MM.1S (cell line): ENCODE measurements around the gene NPC1.

Experiments
- DNase-seq: peaks from one replicate; pipeline ENCODE4 v3.0.0-alpha.2; 2015
- H2AFZ ChIP-seq: fragments of 300-600 bp; sonication (generic); 2 replicates; pipeline ENCODE4 v1.6.0; 2016; ENCODE audit warnings: antibody characterized with exemption, low read length
- H3F3A ChIP-seq: fragments of 300-600 bp; sonication (generic); 2 replicates; pipeline ENCODE4 v1.6.1; 2016; ENCODE audit warnings: mild to moderate bottlenecking, antibody characterized with exemption, low read length, moderate library complexity, mixed read lengths; ENCODE audit not compliant: insufficient read depth
- H3K27ac ChIP-seq: fragments of 300-600 bp; sonication (generic); 2 replicates; pipeline ENCODE4 v1.5.1; 2016; ENCODE audit warnings: mild to moderate bottlenecking, low read length
- H3K27me3 ChIP-seq: fragments of 300-600 bp; sonication (generic); replicated peaks from 2 replicates; pipeline ENCODE4 v1.6.0; 2016; ENCODE audit warnings: low read length; ENCODE audit not compliant: insufficient read depth
- H3K36me3 ChIP-seq: fragments of 300-600 bp; sonication (generic); replicated peaks from 2 replicates; pipeline ENCODE4 v1.6.1; 2016; ENCODE audit warnings: mild to moderate bottlenecking, low read length, mixed read lengths; ENCODE audit not compliant: insufficient read depth
- H3K4me1 ChIP-seq: fragments of 300-600 bp; sonication (generic); 2 replicates; pipeline ENCODE4 v1.6.1; 2016; ENCODE audit warnings: low read length, mixed read lengths
- H3K4me2 ChIP-seq: fragments of 300-600 bp; sonication (generic); 2 replicates; pipeline ENCODE4 v1.6.0; 2016; ENCODE audit warnings: low read depth, low read length
- H3K4me3 ChIP-seq: fragments of 300-600 bp; sonication (generic); 2 replicates; pipeline ENCODE4 v1.5.1; 2016; ENCODE audit warnings: low read length, mixed read lengths
- H3K79me2 ChIP-seq: fragments of 300-600 bp; sonication (generic); 2 replicates; pipeline ENCODE4 v1.6.1; 2016; ENCODE audit warnings: mixed run types, low read length, mixed read lengths
- H3K9ac ChIP-seq: fragments of 300-600 bp; sonication (generic); 2 replicates; pipeline ENCODE4 v1.6.1; 2016; ENCODE audit warnings: low read length, mixed read lengths
- H3K9me2 ChIP-seq: fragments of 300-600 bp; sonication (generic); replicated peaks from 2 replicates; pipeline ENCODE4 v1.6.1; 2016; ENCODE audit warnings: mild to moderate bottlenecking, low read length, mixed read lengths; ENCODE audit not compliant: insufficient read depth
- H3K9me3 ChIP-seq: fragments of 300-600 bp; sonication (generic); replicated peaks from 2 replicates; pipeline ENCODE4 v1.6.1; 2016; ENCODE audit warnings: mild to moderate bottlenecking, low read length, mixed read lengths; ENCODE audit not compliant: insufficient read depth
- H4K20me1 ChIP-seq: fragments of 300-600 bp; sonication (generic); 2 replicates; pipeline ENCODE4 v1.6.1; 2016; ENCODE audit warnings: mild to moderate bottlenecking, low read length, moderate library complexity, mixed read lengths; ENCODE audit not compliant: insufficient read depth
- EZH2 ChIP-seq: fragments of 300-600 bp; sonication (generic); optimal IDR thresholded peaks from 2 replicates; pipeline ENCODE3; 2017; ENCODE audit warnings: low read depth, mild to moderate bottlenecking, antibody characterized with exemption, low read length, mixed read lengths
- EZH2phosphoT487 ChIP-seq: fragments of 300-600 bp; sonication (generic); IDR thresholded peaks from 2 replicates; pipeline ENCODE4 v1.6.1; 2018; ENCODE audit warnings: antibody characterized with exemption, low read length
- TF ChIP-seq, protein P1 (sequence below): fragments of 300-600 bp; sonication (generic); IDR thresholded peaks from 2 replicates; pipeline ENCODE4 v1.5.1; 2016; ENCODE audit warnings: antibody characterized with exemption, low read length, mixed read lengths

Gene NPC1

GRCh38 chr18:23605941-23606340 is 19.6 kb upstream of the NPC1 start:
- Histone ChIP-seq H2AFZ (no peak overlapping the region), H3K27ac (no peak overlapping the region)
- TF ChIP-seq EZH2 (no peak), EZH2phosphoT487 (no peak)
- TF ChIP-seq, protein P1, sequence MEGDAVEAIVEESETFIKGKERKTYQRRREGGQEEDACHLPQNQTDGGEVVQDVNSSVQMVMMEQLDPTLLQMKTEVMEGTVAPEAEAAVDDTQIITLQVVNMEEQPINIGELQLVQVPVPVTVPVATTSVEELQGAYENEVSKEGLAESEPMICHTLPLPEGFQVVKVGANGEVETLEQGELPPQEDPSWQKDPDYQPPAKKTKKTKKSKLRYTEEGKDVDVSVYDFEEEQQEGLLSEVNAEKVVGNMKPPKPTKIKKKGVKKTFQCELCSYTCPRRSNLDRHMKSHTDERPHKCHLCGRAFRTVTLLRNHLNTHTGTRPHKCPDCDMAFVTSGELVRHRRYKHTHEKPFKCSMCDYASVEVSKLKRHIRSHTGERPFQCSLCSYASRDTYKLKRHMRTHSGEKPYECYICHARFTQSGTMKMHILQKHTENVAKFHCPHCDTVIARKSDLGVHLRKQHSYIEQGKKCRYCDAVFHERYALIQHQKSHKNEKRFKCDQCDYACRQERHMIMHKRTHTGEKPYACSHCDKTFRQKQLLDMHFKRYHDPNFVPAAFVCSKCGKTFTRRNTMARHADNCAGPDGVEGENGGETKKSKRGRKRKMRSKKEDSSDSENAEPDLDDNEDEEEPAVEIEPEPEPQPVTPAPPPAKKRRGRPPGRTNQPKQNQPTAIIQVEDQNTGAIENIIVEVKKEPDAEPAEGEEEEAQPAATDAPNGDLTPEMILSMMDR, result no peak

DNA sequence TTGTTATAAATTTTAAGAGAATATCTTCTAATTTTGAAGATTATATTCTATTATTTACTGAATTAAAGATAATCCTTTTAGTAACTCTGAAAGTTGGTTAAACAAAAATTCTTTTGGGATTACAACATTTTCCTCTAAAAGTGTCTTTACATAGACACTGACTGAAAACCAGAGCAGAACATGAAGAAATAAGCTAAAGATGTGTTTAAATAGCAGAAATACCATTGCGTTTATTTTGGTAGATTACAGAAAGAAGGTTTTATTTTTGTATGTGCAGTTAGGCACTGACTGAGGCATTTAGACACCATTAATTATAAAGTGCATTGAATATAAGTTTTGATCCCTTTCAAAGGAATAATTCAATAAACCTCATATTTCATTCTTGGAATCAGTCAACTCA is 13.5 kb upstream of the NPC1 start:
- TF ChIP-seq, protein P1, result no peak

More at GRCh38 chr18:23605941-23606340, 19.6 kb upstream of the NPC1 start:
- no peaks in the 10 kb centered on the region for H3K9me3 ChIP-seq
- no peaks in the 10 kb centered on the region for H3K79me2 ChIP-seq
- no peaks in the 10 kb centered on the region for H4K20me1 ChIP-seq
- no peaks in the 10 kb centered on the region for H3K36me3 ChIP-seq
- H3K4me2 ChIP-seq, result no peak overlapping the region
- H3K4me1 ChIP-seq, result peaks cover 4% of the 10 kb centered on the region; the same call in 1 of the 2 replicates
- H3K9ac ChIP-seq, result no peak overlapping the region
- no peak for DNase-seq
- no peaks in the 10 kb centered on the region for H3K27me3 ChIP-seq
- H3F3A ChIP-seq, result no peaks in the 10 kb centered on the region
- H3K4me3 ChIP-seq, result no peak overlapping the region
- no peaks in the 10 kb centered on the region for H3K9me2 ChIP-seq

DNA sequence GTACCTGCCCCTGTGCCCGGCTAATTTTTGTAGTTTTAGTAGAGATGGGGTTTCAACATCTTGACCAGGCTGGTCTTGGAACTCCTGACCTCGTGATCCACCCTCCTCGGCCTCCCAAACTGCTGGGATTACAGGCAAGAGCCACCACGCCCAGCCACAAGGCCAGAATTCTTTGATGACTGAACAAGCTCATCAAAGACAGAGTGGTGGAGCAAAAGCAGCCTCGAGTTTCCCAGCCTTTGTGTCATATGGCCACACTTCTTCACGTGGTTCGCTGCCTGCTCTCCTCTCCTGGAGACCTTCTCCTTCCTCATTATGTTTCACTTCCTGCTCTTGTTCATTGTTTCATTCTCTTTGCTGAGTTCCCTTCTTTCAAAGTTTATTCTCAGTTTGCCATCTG is 9.9 kb upstream of the NPC1 start:
- no peaks in the 10 kb centered on the region for H3F3A ChIP-seq
- H3K36me3 ChIP-seq, result no peaks in the 10 kb centered on the region
- no peak overlapping the region for H3K9ac ChIP-seq
- no peaks in the 10 kb centered on the region for H3K9me3 ChIP-seq
- no peaks in the 10 kb centered on the region for H4K20me1 ChIP-seq
- no peak overlapping the region for H3K27ac ChIP-seq
- DNase-seq, result no peak
- no peaks in the 10 kb centered on the region for H3K9me2 ChIP-seq
- no peaks in the 10 kb centered on the region for H3K27me3 ChIP-seq
- no peak overlapping the region for H3K4me2 ChIP-seq
- H3K79me2 ChIP-seq, result no peaks in the 10 kb centered on the region
- no peak overlapping the region for H2AFZ ChIP-seq
- H3K4me3 ChIP-seq, result no peak overlapping the region
- peaks cover 5% of the 10 kb centered on the region; the same call in 1 of the 2 replicates for H3K4me1 ChIP-seq
- no peak for TF ChIP-seq EZH2
- TF ChIP-seq EZH2phosphoT487, result no peak
- TF ChIP-seq, protein P1, result no peak

More for the DNA sequence above, 13.5 kb upstream of the NPC1 start:
- Histone ChIP-seq H3K9ac (no peak overlapping the region), H3F3A (no peaks in the 10 kb centered on the region), H3K4me3 (no peak overlapping the region), H3K36me3 (no peaks in the 10 kb centered on the region), H3K27ac (no peak overlapping the region), H3K4me1 (peaks cover 9% of the 10 kb centered on the region; the same call in 1 of the 2 replicates), H4K20me1 (no peaks in the 10 kb centered on the region), H2AFZ (no peak overlapping the region), H3K4me2 (no peak overlapping the region), H3K79me2 (no peaks in the 10 kb centered on the region), H3K9me2 (no peaks in the 10 kb centered on the region), H3K9me3 (no peaks in the 10 kb centered on the region), H3K27me3 (no peaks in the 10 kb centered on the region)
- no peak for DNase-seq
